K562 (cell line): ENCODE measurements around the gene SEPTIN12. TPM values are rescaled to one million over a fixed set of nuclear protein-coding genes. Genes with fewer than 3 reads are reported as not detected.

Experiments
- ATAC-seq: fragments of 200-7000 bp; cut with Tn5 transposase; 3 replicates; pipeline ENCODE4 v1.9.1; 2020; ENCODE audit warnings: moderate library complexity
- BruUV-seq: library from RNA; stranded (reverse); fragments of 400-500 nt; replicated peaks from 2 replicates; lab custom pipeline; 2021; lab: Mats Ljungman, UMichigan
- CTCF ChIA-PET: fragments of 300-600 bp; formaldehyde crosslinking; extraction: SDS; loops from one replicate; lab custom pipeline; 2021; ENCODE audit warnings: low intra/inter-chr PET ratio; lab: Yijun Ruan, JAX
- POLR2A ChIA-PET: fragments of 300-600, 350-650 bp; sonication (Branson Sonifier 250); formaldehyde crosslinking; extraction: SDS; loops from one replicate; lab custom pipeline; 2021; ENCODE audit warnings: antibody characterized with exemption, inconsistent platforms; lab: Yijun Ruan, JAX
- DNase-seq, 4 experiments: peaks; one replicate each; pipeline versions ENCODE4 v3.0.0 to v3.0.0-alpha.2; 2011 to 2018; ENCODE audit warnings: low spot score in 3 of 4, mixed read lengths in 3 of 4; ENCODE audit errors: extremely low read depth in 1 of 4
- FAIRE-seq: peaks from 2 replicates; lab custom pipeline; 2011; peaks lifted over from hg19 to GRCh38; lab: Jason Lieb, UNC
- H2AFZ ChIP-seq: 2 replicates; pipeline ENCODE4 v1.6.0; 2011; ENCODE audit warnings: low read depth, low read length, control low read depth, inconsistent platforms
- H3K27ac ChIP-seq: fragments of 200-600 bp; 3 replicates; pipeline ENCODE4 v1.8.0; 2011; ENCODE audit warnings: low read depth, mild to moderate bottlenecking, control low read depth, inconsistent platforms, low read length, moderate library complexity, mixed read lengths; ENCODE audit errors: extremely low read depth
- H3K27me3 ChIP-seq, 2 experiments: fragments of 300-600 bp in 1 of 2; 2 replicates in 1 of 2; 3 replicates in 1 of 2; pipeline versions ENCODE4 v1.6.0 to v1.8.0; 2011; ENCODE audit warnings: inconsistent platforms in 2 of 2, low read length in 2 of 2, mild to moderate bottlenecking in 1 of 2, mixed read lengths in 1 of 2, moderate library complexity in 1 of 2; ENCODE audit not compliant: control insufficient read depth in 2 of 2, insufficient read depth in 2 of 2
- H3K36me3 ChIP-seq: fragments of 300-600 bp; 3 replicates; pipeline ENCODE4 v1.8.0; 2011; ENCODE audit warnings: mild to moderate bottlenecking, low read length, inconsistent platforms; ENCODE audit not compliant: control insufficient read depth, insufficient read depth
- H3K4me1 ChIP-seq, 2 experiments: fragments of 200-600 bp in 1 of 2; replicated peaks in 1 of 2; 2 replicates in 1 of 2; 3 replicates in 1 of 2; pipeline versions ENCODE4 v1.5.1 to v1.8.0; 2011; ENCODE audit warnings: inconsistent platforms in 2 of 2, low read length in 2 of 2, mild to moderate bottlenecking in 1 of 2, mixed read lengths in 1 of 2, moderate library complexity in 1 of 2; ENCODE audit not compliant: control insufficient read depth in 2 of 2, insufficient read depth in 2 of 2
- H3K4me2 ChIP-seq: 2 replicates; pipeline ENCODE4 v1.6.1; 2011; ENCODE audit warnings: low read length, control low read depth, inconsistent platforms, mixed read lengths; ENCODE audit not compliant: insufficient read depth
- H3K4me3 ChIP-seq: fragments of 200-600 bp; sonication (generic), shearing (Covaris generic); 2 replicates; pipeline ENCODE4 v1.5.1; 2016; ENCODE audit warnings: control low read depth, inconsistent platforms
- H3K79me2 ChIP-seq: fragments of 200-600 bp; 3 replicates; pipeline ENCODE4 v1.8.0; 2011; ENCODE audit warnings: low read length, inconsistent platforms; ENCODE audit not compliant: control insufficient read depth, insufficient read depth
- H3K9ac ChIP-seq, 2 experiments: 2 replicates each; pipeline versions ENCODE4 v1.6.0 to v1.6.1; 2011; ENCODE audit warnings: low read depth in 2 of 2, low read length in 2 of 2, control low read depth in 1 of 2, inconsistent platforms in 1 of 2, mild to moderate bottlenecking in 1 of 2, mixed read lengths in 1 of 2; ENCODE audit not compliant: insufficient read depth in 1 of 2
- H3K9me1 ChIP-seq: one replicate; pipeline ENCODE4 v1.6.0; 2011; ENCODE audit warnings: inconsistent platforms, mild to moderate bottlenecking, low read length, moderate library complexity; ENCODE audit not compliant: control insufficient read depth, insufficient read depth
- H3K9me3 ChIP-seq: replicated peaks from 2 replicates; pipeline ENCODE4 v1.5.1; 2011; ENCODE audit warnings: low read depth, low read length, inconsistent platforms; ENCODE audit not compliant: control insufficient read depth, insufficient read depth
- H4K20me1 ChIP-seq: replicated peaks from 2 replicates; pipeline ENCODE4 v1.6.1; 2011; ENCODE audit warnings: low read length, inconsistent platforms, mixed read lengths; ENCODE audit not compliant: control insufficient read depth, insufficient read depth
- PHB2 ChIP-seq: fragments of 450-650 bp; IDR thresholded peaks from 2 replicates; pipeline ENCODE4 v1.6.1; 2017; ENCODE audit warnings: low read depth
- ZNF143 ChIP-seq: sonication (generic); formaldehyde crosslinking; IDR thresholded peaks from 2 replicates; pipeline ENCODE4 v1.9.0; 2022; ENCODE audit warnings: mild to moderate bottlenecking, missing genetic modification reagents
- WGBS: fragments of 100-300 bp; shearing (Covaris generic); methylation state at CpG from one replicate; pipeline ENCODE4 v1.1.6; 2016; ENCODE audit warnings: low coverage, mixed read lengths; ENCODE audit not compliant: insufficient coverage; ENCODE audit errors: missing lambda C conversion rate; 5-methylcytosine and 5-hydroxymethylcytosine counted together
- in situ Hi-C: fragments of 300-500 bp; cut with MboI; formaldehyde crosslinking; loops from 4 replicates; pipeline ENCODE4 v1.15.0; 2018; ENCODE audit warnings: inconsistent platforms, mixed read lengths
- intact Hi-C: fragments of 100-400 bp; cut with micrococcal nuclease; formaldehyde crosslinking; loops from 2 replicates; pipeline ENCODE4 v1.14.2; 2022
- polyA plus RNA-seq, 8 experiments: library from polyadenylated mRNA; depleted of rRNA in 4 of 8; stranded (reverse) in 5 of 8; unstranded in 3 of 8; fragments of >200 nt; fragmentation: Nextera tagmentation in 2 of 8; fragmentation: Illumina TruSeq in 1 of 8; extraction: Ambion mirVana in 2 of 8; extraction: Trizol in 1 of 8; gene quantifications; 2 replicates each; pipeline versions ENCODE4 v1.2.1 to v1.2.3, GENCODE V29; 2011 to 2014; ENCODE audit warnings: inconsistent platforms in 1 of 8, missing spikeins in 1 of 8
- total RNA-seq, 7 experiments: library from RNA; depleted of rRNA in 6 of 7; stranded (reverse); fragments of >200 nt in 6 of 7; fragmentation: Illumina TruSeq in 2 of 7; extraction: Trizol in 2 of 7; gene quantifications; 2 replicates each; pipeline versions ENCODE4 v1.2.1 to v1.2.3, GENCODE V29; 2011 to 2021; ENCODE audit warnings: low replicate concordance in 1 of 7
- TF ChIP-seq, protein P1 (sequence below): fragments of 250-450 bp; sonication (Bioruptor Pico); IDR thresholded peaks from 2 replicates; pipeline ENCODE4 v1.4.0; 2020

The SEPTIN12 gene
- total and polyA plus RNA-seq, 9 of the 15 experiments (the other 6 are each of a cell fraction or from before 2014, with no cell fraction given) = not detected

DNA sequence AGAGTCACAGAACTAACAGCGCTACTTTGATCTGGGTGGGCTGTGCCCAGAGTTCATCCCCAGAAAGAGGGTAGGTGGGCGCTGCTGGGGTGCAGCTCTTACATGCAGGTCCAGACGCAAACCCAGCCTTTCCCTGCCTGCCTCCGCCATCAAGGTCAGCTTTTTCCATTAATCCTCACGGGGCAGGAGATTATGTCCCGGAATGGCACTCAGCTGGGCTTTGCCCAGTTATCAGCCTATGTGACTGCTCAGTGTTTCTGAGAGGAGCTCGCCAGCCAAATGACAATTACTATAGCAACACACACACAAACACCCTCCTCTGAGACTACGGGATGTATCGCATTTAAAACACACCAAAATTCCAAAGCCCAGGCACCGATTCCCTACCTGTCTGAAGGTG is 38.8 kb upstream of the SEPTIN12 start (continued):
- TF ChIP-seq, protein P1, sequence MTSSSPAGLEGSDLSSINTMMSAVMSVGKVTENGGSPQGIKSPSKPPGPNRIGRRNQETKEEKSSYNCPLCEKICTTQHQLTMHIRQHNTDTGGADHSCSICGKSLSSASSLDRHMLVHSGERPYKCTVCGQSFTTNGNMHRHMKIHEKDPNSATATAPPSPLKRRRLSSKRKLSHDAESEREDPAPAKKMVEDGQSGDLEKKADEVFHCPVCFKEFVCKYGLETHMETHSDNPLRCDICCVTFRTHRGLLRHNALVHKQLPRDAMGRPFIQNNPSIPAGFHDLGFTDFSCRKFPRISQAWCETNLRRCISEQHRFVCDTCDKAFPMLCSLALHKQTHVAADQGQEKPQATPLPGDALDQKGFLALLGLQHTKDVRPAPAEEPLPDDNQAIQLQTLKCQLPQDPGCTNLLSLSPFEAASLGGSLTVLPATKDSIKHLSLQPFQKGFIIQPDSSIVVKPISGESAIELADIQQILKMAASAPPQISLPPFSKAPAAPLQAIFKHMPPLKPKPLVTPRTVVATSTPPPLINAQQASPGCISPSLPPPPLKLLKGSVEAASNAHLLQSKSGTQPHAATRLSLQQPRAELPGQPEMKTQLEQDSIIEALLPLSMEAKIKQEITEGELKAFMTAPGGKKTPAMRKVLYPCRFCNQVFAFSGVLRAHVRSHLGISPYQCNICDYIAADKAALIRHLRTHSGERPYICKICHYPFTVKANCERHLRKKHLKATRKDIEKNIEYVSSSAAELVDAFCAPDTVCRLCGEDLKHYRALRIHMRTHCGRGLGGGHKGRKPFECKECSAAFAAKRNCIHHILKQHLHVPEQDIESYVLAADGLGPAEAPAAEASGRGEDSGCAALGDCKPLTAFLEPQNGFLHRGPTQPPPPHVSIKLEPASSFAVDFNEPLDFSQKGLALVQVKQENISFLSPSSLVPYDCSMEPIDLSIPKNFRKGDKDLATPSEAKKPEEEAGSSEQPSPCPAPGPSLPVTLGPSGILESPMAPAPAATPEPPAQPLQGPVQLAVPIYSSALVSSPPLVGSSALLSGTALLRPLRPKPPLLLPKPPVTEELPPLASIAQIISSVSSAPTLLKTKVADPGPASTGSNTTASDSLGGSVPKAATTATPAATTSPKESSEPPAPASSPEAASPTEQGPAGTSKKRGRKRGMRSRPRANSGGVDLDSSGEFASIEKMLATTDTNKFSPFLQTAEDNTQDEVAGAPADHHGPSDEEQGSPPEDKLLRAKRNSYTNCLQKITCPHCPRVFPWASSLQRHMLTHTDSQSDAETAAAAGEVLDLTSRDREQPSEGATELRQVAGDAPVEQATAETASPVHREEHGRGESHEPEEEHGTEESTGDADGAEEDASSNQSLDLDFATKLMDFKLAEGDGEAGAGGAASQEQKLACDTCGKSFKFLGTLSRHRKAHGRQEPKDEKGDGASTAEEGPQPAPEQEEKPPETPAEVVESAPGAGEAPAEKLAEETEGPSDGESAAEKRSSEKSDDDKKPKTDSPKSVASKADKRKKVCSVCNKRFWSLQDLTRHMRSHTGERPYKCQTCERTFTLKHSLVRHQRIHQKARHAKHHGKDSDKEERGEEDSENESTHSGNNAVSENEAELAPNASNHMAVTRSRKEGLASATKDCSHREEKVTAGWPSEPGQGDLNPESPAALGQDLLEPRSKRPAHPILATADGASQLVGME (CRISPR knock-in tag) = no peak
- no peak for TF ChIP-seq PHB2

DNA sequence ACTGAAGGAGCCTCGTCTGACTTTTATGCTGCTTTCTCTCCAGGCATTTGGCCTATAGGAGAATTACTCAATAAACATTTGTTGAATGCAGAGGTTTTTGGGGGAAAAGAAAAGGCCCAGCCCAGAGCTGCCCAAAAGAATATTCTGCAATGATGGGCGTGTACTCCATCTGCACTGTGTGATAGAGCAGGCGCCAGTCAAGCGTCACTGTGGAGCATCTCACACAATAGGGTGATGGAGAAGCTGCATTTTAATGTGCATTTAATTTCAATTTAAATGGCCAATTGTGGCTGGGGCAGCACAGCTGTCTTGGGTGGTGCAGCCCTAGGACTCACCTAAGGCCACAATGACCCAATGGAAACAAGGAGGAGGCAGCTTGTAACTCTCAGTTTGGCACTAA is 38.4 kb upstream of the SEPTIN12 start:
- peaks cover 89% of the 10 kb centered on the region for H3K36me3 ChIP-seq
- TF ChIP-seq ZNF143 = no peak

More for the DNA sequence above, 38.4 kb upstream of the SEPTIN12 start:
- Histone ChIP-seq H3K4me3 (no peak overlapping the region), H3K4me2 (no peak overlapping the region), H3K27ac (no peak overlapping the region), H3K27me3 (no peaks in the 10 kb centered on the region), H4K20me1 (no peaks in the 10 kb centered on the region), H3K9me1 (no peaks in the 10 kb centered on the region), H3K4me1 (no peaks in the 10 kb centered on the region), H3K9ac (no peak overlapping the region), H3K9me3 (no peaks in the 10 kb centered on the region), H3K79me2 (no peaks in the 10 kb centered on the region), H2AFZ (no peak overlapping the region)
- BruUV-seq = no TSS peak
- no peak for ATAC-seq
- CTCF ChIA-PET = no interaction called here
- 80% methylated on average over 4 of the region's 4 CpGs for WGBS
- in situ Hi-C loops (no loop called here), intact Hi-C loops (no loop called here)
- DNase-seq = no peak
- no peak for FAIRE-seq
- POLR2A ChIA-PET = interaction anchor here (1.0 to 1.6 kb wide), 3 partner anchors 10 to 18 kb away, joined by 3 to 5 read pairs (median 3); no protein-coding TSS in a partner anchor
